Body of pancreas (tissue), 4 donors: Measurements from ENCODE around the gene ZSWIM6.

Source experiments
- POLR2A ChIP-seq, 3 donors: fragments of 450-650 bp; IDR thresholded peaks; one replicate each; pipeline ENCODE4 v1.6.1; 2016; ENCODE audit warnings: antibody characterized with exemption in 3 of 3, mild to moderate bottlenecking in 2 of 3
- TF ChIP-seq, protein P1 (sequence below), 7 experiments: fragments of 450-650 bp in 4 of 7; fragments of 200-600 bp in 3 of 7; sonication (generic) in 3 of 7; IDR thresholded peaks; one replicate each; pipeline ENCODE4 v1.5.1; 2016 to 2019; ENCODE audit warnings: antibody characterized with exemption in 7 of 7

DNA sequence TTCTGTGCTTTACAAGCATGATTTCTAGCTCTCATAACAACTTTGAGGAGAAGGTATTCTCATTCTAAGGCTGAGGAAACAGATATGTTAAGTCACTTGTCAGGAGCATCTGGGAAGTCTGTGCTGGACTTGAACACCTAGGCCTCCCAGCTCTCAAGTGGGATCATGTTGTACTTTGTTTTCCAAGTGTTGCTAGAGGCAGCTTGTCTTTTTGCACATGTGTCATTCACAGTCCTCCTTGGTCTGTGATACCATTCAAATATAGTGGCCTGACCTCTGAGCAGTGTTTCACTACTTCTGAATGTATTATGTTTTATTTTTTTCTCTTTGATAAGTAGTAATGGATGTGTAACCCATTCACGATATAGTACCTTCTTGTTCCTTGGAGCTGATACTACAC, 21.2 kb downstream of the ZSWIM6 start:
- TF ChIP-seq POLR2A (IDR thresholded peaks at IDR 0.05) = no peak
- TF ChIP-seq, protein P1, sequence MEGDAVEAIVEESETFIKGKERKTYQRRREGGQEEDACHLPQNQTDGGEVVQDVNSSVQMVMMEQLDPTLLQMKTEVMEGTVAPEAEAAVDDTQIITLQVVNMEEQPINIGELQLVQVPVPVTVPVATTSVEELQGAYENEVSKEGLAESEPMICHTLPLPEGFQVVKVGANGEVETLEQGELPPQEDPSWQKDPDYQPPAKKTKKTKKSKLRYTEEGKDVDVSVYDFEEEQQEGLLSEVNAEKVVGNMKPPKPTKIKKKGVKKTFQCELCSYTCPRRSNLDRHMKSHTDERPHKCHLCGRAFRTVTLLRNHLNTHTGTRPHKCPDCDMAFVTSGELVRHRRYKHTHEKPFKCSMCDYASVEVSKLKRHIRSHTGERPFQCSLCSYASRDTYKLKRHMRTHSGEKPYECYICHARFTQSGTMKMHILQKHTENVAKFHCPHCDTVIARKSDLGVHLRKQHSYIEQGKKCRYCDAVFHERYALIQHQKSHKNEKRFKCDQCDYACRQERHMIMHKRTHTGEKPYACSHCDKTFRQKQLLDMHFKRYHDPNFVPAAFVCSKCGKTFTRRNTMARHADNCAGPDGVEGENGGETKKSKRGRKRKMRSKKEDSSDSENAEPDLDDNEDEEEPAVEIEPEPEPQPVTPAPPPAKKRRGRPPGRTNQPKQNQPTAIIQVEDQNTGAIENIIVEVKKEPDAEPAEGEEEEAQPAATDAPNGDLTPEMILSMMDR (IDR thresholded peaks at IDR 0.05) = no peak
